OCI-LY7 (cell line): ENCODE results near the gene TRIM56.

Experiments
- CTCF ChIP-seq: fragments of 200-600 bp; sonication (generic); conservative IDR thresholded peaks from 2 replicates; pipeline ENCODE4 v1.5.1; 2014; ENCODE audit warnings: mild to moderate bottlenecking, antibody characterized with exemption, low read length, moderate library complexity, mixed read lengths
- EZH2phosphoT487 ChIP-seq: fragments of 200-600 bp; sonication (generic); IDR thresholded peaks from 2 replicates; pipeline ENCODE4 v1.6.1; 2018; ENCODE audit warnings: low read depth, borderline replicate concordance, mild to moderate bottlenecking, mixed run types, antibody characterized with exemption, low read length, moderate library complexity, mixed read lengths

GRCh38 chr7:101121991-101122932 is 37.0 kb downstream of the TRIM56 start:
- no peak for TF ChIP-seq EZH2phosphoT487
- TF ChIP-seq CTCF: no peak
